Measurements from ENCODE around the gene SAV1.

- TF ChIP-seq CTCF (conservative IDR thresholded peaks at IDR 0.05; ENCODE audit: low read length), result no peak
- TF ChIP-seq EZH2phosphoT487 (IDR thresholded peaks at IDR 0.05; ENCODE audit: borderline replicate concordance, low read depth, low read length), result no peak
Measured at GRCh38 chr14:50670866-50671256, 2.8 kb upstream of the SAV1 start.

All from OCI-LY7 (cell line).